Hindlimb muscle (tissue), 1 donor: Measurements from ENCODE around the gene USP3. TPM values are rescaled to one million over a fixed set of nuclear protein-coding genes. Genes with fewer than 3 reads are reported as not detected.
"Not testable (repeated sequence)": the region's sequence is repeated elsewhere in the genome, so short reads cannot be mapped to it uniquely, and the experiment has no call there.

Experiments used
- DNase-seq: peaks from one replicate; pipeline ENCODE4 v3.0.0-alpha.2; 2013
- polyA plus RNA-seq: library from polyadenylated mRNA; unstranded; fragments of 120-200 nt; gene quantifications from one replicate; pipeline ENCODE4 v1.2.1, GENCODE V29; 2013; ENCODE audit not compliant: insufficient read length

USP3 gene
- polyA plus RNA-seq, 1 donor: 26.4 TPM

DNA sequence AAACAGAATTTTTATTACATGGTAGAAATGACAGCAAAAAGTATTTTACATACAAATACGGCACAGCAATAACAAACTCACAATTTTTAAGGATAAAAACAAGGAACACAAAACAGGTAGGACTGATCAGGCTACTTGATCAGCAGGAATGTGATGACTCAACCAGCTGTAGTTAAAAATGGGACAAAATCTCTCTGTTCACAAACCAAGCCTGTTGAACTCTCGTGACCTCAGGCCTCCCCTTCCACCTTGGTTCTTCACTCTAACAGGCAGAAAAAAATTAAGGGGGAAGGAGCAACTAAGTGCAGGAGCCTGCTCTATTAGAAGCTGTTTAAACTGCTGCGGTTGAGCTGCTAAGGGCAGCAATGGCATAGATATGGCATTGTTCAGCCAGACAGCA, 111.5 kb downstream of the USP3 start:
- DNase-seq: no peak

DNA sequence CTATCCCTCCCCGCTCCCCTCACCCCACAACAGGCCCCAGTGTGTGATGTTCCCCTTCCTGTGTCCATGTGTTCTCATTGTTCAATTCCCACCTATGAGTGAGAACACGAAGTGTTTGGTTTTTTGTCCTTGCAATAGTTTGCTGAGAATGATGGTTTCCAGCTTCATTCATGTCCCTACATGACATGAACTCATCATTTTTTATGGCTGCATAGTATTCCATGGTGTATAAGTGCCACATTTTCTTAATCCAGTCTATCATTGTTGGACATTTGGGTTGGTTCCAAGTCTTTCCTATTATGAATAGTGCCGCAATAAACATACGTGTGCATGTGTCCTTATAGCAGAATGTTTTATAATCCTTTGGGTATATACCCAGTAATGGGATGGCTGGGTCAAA, 112.8 kb downstream of the USP3 start:
- DNase-seq: not testable (repeated sequence)

DNA sequence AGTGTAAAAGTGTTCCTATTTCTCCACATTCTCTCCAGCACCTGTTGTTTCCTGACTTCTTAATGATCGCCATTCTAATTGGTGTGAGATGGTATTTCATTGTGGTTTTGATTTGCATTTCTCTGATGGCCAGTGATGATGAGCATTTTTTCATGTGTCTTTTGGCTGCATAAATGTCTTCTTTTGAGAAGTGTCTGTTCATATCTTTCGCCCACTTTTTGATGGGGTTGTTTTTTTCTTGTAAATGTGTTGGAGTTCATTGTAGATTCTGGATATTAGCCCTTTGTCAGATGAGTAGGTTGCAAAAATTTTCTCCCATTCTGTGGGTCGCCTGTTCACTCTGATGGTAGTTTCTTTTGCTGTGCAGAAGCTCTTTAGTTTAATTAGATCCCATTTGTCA, 113.2 kb downstream of the USP3 start:
- DNase-seq: not testable (repeated sequence)

DNA sequence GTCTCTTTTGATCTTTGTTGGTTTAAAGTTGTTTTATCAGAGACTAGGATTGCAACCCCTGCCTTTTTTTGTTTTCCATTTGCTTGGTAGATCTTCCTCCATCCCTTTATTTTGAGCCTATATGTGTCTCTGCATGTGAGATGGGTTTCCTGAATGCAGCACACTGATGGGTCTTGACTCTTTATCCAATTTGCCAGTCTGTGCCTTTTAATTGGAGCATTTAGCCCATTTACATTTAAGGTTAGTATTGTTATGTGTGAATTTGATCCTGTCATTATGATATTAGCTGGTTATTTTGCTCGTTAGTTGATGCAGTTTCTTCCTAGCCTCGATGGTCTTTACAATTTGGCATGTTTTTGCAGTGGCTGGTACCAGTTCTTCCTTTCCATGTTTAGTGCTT, 116.4 kb downstream of the USP3 start:
- not testable (repeated sequence) for DNase-seq

DNA sequence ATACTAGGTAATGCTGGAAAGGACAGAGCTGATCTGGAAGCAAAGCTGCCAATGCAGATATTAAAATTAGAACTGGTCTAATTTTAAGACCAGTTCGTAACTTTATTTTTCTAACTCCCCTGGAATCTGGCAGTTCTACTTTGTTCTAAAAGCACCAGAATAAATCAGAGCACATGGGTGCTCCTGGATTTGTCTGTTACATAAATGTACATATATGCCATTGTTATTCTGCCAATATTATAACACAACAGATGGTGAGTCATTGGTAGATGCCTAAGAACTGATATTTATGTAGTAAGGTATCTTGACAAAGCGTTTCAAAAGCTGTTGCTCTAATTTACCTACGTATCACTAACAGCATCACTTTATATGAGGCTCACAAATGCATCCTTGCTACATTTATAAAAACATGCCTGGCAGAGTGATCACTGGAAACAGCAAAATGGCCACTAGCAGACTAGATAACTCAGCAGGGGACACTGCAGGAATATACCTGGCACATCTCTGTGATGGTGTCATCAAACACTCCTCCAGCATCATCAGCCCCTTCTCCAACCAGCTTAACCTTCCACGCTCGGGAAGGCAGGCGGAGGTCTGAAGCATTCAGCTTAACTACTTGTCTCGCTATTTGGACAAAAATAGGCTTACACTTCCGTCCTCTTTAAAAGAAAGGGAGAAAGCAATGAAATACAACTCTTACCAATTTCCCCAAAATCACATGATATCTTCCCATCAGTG, 119.0 kb downstream of the USP3 start:
- no peak for DNase-seq

DNA sequence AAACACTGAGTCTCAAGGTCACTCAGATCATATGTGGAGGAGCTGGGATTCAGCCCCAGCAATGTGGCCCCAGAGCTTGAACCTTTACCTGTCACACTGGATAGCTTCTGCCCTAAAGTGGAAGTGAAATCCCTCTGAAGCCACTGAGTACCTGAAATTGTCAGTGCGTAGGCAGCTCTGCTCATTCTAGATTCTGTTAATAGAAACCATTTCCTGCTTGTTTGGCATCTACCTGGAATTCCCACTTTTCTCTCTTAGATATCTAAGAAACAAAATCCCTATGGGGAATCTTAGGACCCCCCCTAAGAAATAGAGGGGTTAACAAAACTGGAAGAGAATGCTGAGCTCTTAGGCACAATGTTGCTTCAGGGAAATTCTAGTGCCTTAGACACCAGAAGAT, 122.6 kb downstream of the USP3 start:
- DNase-seq: no peak

DNA sequence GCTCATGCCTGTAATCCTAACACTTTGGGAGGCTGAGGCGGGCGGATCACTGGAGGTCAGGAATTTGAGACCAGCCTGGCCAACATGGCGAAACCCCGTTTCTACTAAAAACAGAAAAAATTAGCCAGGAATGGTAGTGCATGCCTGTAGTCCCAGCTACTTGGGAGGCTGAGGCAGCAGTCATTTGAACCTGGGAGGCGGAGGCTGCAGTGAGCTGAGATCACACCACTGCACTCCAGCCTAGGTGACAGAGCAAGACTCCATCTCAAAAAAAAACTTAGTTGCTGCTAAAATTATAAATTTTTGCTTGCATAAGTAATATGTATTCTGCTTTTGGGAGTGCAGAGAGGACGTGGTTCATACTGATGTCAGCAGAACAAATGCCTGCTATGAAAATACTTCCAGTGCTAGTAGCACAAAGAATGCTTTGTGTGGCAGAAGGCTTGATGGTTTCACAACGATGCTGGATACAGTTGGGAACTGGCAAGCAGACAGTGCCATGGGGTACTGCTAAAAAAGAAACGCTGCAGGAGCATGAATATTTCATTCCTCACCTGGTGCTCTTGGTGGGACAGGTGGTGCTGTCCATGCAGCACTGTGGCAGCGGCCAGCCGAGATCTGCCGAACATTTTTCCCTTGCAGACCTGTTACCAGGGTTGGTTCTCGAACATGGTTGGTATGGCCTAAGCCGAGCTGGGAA, 123.9 kb downstream of the USP3 start:
- DNase-seq: no peak

DNA sequence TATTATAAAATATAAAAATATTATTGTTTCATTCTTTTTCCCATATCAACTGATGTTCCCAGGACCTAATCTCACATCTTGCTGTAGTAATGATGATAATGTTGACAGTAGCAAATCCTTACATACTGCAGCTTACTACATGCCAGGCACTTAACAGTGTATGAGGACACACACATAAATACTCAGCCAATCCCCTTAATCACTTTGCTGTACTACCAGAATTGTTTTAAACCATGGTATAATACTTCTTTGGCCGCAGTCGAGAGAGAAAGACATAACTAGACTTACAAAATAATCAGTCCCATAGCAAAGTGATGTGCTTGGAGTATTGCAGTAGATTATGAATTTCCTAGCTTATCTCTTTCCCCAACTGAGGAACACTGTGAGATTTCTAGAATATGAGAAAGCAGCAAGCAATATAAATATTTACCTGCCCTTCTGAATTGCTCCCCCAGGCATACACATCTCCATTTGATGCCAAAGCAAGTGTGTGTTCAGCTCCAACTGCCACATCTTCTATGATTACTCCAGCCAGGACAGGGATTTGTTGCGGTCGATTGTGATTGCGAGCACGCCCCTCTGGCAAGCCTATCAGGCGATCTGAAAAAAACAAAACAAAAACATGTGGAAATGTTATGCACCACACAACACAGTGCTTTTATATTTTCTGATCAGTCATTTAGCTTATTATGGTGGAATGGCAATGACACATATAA, 125.8 kb downstream of the USP3 start:
- DNase-seq: no peak

DNA sequence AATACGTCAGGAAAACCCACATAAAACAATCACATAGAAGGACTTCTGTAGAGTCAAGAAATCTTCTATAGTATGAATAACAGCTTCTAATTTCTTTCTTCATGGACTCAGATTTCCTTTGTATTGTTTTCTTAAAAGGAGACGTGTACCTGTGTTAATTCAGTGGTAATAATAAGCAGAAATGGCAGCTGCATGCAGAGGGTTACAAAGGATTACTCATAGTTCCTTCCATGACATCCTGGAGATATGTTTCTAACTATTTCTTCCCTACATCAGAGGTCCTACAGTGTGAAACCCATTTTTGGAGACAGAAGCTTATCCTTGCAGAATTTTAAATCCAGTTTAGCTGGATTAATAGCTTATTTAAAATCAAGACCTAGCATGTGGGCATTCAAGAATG, 128.9 kb downstream of the USP3 start:
- no peak for DNase-seq

DNA sequence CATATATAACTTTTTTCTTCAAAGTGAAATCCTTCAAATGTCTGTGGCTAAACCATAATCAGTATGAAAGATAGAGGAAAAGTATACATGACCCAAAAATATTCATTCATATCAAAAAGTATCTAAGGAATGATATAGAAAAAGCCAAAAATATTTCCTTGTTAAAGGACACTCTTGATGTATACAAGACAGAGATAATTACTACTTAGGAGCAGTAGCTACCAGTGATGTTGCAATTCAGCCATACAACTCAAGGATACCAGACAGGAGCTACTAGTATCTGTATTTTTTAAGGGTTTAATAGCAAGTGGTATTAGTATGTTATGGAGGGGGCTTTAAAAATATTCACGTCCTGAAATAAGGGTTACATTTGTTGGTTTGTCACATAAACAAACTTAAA, 129.8 kb downstream of the USP3 start:
- no peak for DNase-seq

DNA sequence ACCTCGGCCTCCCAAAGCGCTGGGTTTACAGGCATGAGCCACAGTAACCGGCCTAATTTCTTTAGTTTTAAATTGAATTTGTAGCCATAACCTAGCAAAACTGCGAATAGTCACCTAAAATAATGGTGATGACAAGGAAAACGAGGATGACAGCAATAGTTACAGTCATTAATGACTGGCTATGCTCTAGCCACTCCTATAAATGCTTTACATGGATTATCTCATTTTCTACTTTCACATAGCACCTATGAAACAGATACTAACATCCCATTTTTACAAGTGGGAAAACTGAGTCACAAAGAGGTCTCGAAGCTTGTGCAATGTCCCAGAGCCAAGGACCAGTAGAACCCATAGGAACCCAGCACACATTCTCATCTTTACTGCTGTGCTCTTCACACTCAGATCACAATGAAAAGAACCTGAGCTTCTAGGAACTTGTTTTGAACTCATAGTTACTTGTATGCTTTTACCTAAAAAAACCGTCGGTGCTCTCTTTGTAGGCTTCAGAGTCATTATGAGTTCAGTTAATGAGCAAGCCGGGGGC, 132.2 kb downstream of the USP3 start:
- DNase-seq: no peak

DNA sequence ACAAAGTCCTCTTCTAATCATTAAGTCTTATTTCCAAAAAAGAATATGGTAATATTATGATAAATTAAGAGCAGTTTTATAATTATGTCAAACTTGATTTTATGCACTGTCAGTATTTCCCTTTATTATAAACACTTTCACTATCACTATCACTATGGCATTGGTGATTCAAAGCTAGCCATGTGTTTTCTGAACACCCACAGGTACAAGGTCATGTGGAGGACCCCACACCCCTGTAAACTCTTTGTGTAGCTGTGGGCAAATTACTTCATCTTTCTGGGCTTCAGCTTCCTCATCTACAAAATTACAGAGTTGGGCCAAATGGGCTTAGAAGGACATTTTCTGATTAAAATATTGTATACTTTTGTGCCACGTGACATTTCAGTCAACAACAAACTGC, 134.4 kb downstream of the USP3 start:
- DNase-seq: no peak

DNA sequence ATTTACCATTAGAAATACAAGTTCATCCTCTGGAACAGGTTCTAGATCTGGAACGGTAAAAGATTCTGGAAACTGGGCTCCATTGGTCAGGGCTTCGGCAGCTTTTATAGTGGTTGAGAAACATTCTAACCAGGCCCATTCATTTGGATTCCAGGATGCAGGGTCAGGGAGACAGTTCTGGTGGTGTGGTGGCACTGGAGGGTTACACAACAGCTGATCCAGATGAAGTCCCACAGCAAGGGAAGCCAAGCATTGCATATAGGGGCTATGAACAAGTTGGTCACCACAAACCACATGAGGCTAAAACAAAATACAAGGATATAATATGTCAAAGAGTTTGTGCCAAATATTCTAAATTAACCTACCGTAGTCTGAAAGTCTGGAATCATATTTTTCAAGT, 135.8 kb downstream of the USP3 start:
- no peak for DNase-seq

Other genes with a start within 250 kb of the USP3 start
- gene APH1B, start 227.0 kb upstream of the USP3 start, polyA plus RNA-seq: 11.6 TPM
- gene CA12, start 122.7 kb upstream of the USP3 start, polyA plus RNA-seq: 0.83 TPM
- gene FBXL22, start 92.8 kb downstream of the USP3 start, polyA plus RNA-seq: 38.4 TPM